Endothelial cell of umbilical vein (primary cell): ENCODE results near the gene TRIM14. TPM values are rescaled to one million over a fixed set of nuclear protein-coding genes. Genes with fewer than 3 reads are reported as not detected.

ENCODE experiments used
- BruUV-seq: library from RNA; stranded (reverse); fragments of 400-500 nt; replicated peaks from 2 replicates; lab custom pipeline; 2021; lab: Mats Ljungman, UMichigan
- CTCF ChIA-PET: fragments of 300-600, 350-600 bp; sonication (Branson Sonifier 250); formaldehyde crosslinking; loops from one replicate; lab custom pipeline; 2021; ENCODE audit warnings: antibody characterized with exemption, inconsistent platforms; lab: Charles Lee
- POLR2A ChIA-PET: fragments of 300-600, 350-600 bp; sonication (Branson Sonifier 250); formaldehyde crosslinking; loops from one replicate; lab custom pipeline; 2021; ENCODE audit warnings: antibody characterized with exemption, inconsistent platforms; lab: Charles Lee
- DNase-seq: peaks from one replicate; pipeline ENCODE4 v3.0.0-alpha.2; 2011; ENCODE audit warnings: low read depth, low spot score
- FAIRE-seq: peaks from 2 replicates; lab custom pipeline; 2011; peaks lifted over from hg19 to GRCh38; lab: Jason Lieb, UNC
- H2AFZ ChIP-seq: 2 replicates; pipeline ENCODE4 v1.6.0; 2012; ENCODE audit warnings: low read depth, low read length, control low read depth, inconsistent platforms
- H3K27ac ChIP-seq: 2 replicates; pipeline ENCODE4 v1.5.1; 2011; ENCODE audit warnings: low read depth, mild to moderate bottlenecking, control low read depth, low read length, moderate library complexity; ENCODE audit not compliant: insufficient read depth
- H3K27me3 ChIP-seq, 2 experiments: 2 replicates each; pipeline versions ENCODE4 v1.6.0 to v1.6.1; 2011; ENCODE audit warnings: low read length in 2 of 2, mixed read lengths in 1 of 2; ENCODE audit not compliant: control insufficient read depth in 2 of 2, insufficient read depth in 2 of 2
- H3K36me3 ChIP-seq, 2 experiments: 2 replicates in 1 of 2; 3 replicates in 1 of 2; pipeline ENCODE4 v1.5.1; 2011; ENCODE audit warnings: low read length in 2 of 2, mild to moderate bottlenecking in 1 of 2, moderate library complexity in 1 of 2; ENCODE audit not compliant: control insufficient read depth in 2 of 2, insufficient read depth in 2 of 2; ENCODE audit errors: extremely low read depth in 1 of 2
- H3K4me1 ChIP-seq: 3 replicates; pipeline ENCODE4 v1.5.1; 2011; ENCODE audit warnings: mild to moderate bottlenecking, low read length; ENCODE audit not compliant: control insufficient read depth, insufficient read depth; ENCODE audit errors: extremely low read depth
- H3K4me2 ChIP-seq: 2 replicates; pipeline ENCODE4 v1.6.1; 2011; ENCODE audit warnings: low read length, control low read depth, mixed read lengths; ENCODE audit not compliant: insufficient read depth
- H3K4me3 ChIP-seq, 3 experiments: fragments of 200-600 bp in 1 of 3; sonication (generic), shearing (Covaris generic) in 1 of 3; replicated peaks in 1 of 3; 2 replicates each; pipeline ENCODE4 v1.5.1; 2011 to 2016; ENCODE audit warnings: control low read depth in 3 of 3, low read length in 3 of 3, mild to moderate bottlenecking in 2 of 3, inconsistent platforms in 1 of 3, low read depth in 1 of 3, moderate library complexity in 1 of 3; ENCODE audit not compliant: insufficient read depth in 1 of 3
- H3K79me2 ChIP-seq: 2 replicates; pipeline ENCODE4 v1.6.0; 2012; ENCODE audit warnings: low read length, inconsistent platforms; ENCODE audit not compliant: control insufficient read depth, insufficient read depth
- H3K9ac ChIP-seq: replicated peaks from 2 replicates; pipeline ENCODE3; 2011; ENCODE audit warnings: low read length, control low read depth; ENCODE audit not compliant: insufficient read depth; ENCODE audit errors: extremely low read depth
- H3K9me1 ChIP-seq: replicated peaks from 3 replicates; pipeline ENCODE4 v1.6.0; 2011; ENCODE audit warnings: mild to moderate bottlenecking, low read length; ENCODE audit not compliant: control insufficient read depth, insufficient read depth; ENCODE audit errors: extremely low read depth
- H3K9me3 ChIP-seq: replicated peaks from 2 replicates; pipeline ENCODE4 v1.5.1; 2012; ENCODE audit warnings: low read length, inconsistent platforms; ENCODE audit not compliant: control insufficient read depth, insufficient read depth
- H4K20me1 ChIP-seq: replicated peaks from 2 replicates; pipeline ENCODE3; 2011; ENCODE audit warnings: mild to moderate bottlenecking, low read length; ENCODE audit not compliant: control insufficient read depth, insufficient read depth; ENCODE audit errors: extremely low read depth
- CTCF ChIP-seq, 2 donors: IDR thresholded peaks; 1 replicate in 1 of 2; 2 replicates in 1 of 2; pipeline ENCODE4 v1.5.1; 2011; ENCODE audit warnings: low read length in 2 of 2, mild to moderate bottlenecking in 2 of 2, moderate library complexity in 2 of 2, control low read depth in 1 of 2, inconsistent platforms in 1 of 2, low read depth in 1 of 2; ENCODE audit not compliant: insufficient read depth in 1 of 2; ENCODE audit errors: extremely low read depth in 1 of 2
- FOS ChIP-seq: IDR thresholded peaks from 2 replicates; pipeline ENCODE4 v1.6.1; 2011; ENCODE audit warnings: mild to moderate bottlenecking, low read length, moderate library complexity, borderline replicate concordance; ENCODE audit not compliant: insufficient read depth
- GATA2 ChIP-seq: IDR thresholded peaks from 2 replicates; pipeline ENCODE4 v1.7.0; 2011; ENCODE audit warnings: low read depth, mild to moderate bottlenecking, moderate library complexity, mixed read lengths, low read length; ENCODE audit not compliant: insufficient read length, insufficient read depth
- JUN ChIP-seq: IDR thresholded peaks from 2 replicates; pipeline ENCODE4 v1.6.1; 2011; ENCODE audit warnings: borderline replicate concordance, low read depth; ENCODE audit not compliant: insufficient read length, insufficient read depth
- MYC ChIP-seq: IDR thresholded peaks from one replicate; pipeline ENCODE4 v1.6.1; 2011; ENCODE audit warnings: mild to moderate bottlenecking, low read depth, low read length
- POLR2A ChIP-seq: IDR thresholded peaks from 2 replicates; pipeline ENCODE4 v1.6.1; 2012; ENCODE audit warnings: low read depth, mild to moderate bottlenecking, control low read depth, low read length
- POLR2AphosphoS5 ChIP-seq: IDR thresholded peaks from 2 replicates; pipeline ENCODE4 v1.6.1; 2012; ENCODE audit warnings: low read depth, mild to moderate bottlenecking, control low read depth, low read length, moderate library complexity; ENCODE audit not compliant: insufficient read depth
- dilution Hi-C: fragments of 300-500 bp; cut with MboI; formaldehyde crosslinking; loops from one replicate; pipeline ENCODE4 v1.15.0; 2019; ENCODE audit warnings: low sequenced_read_pairs; ENCODE audit not compliant: extremely low pct_ligation_motif_present
- intact Hi-C: fragments of 100-400 bp; cut with micrococcal nuclease; formaldehyde crosslinking; loops from one replicate; pipeline ENCODE4 v1.10.0; 2022
- polyA plus RNA-seq, 4 experiments: library from polyadenylated mRNA; depleted of rRNA in 3 of 4; stranded (reverse) in 3 of 4; unstranded in 1 of 4; fragments of >200 nt; gene quantifications; 2 replicates each; pipeline versions ENCODE4 v1.2.1 to v1.2.3, GENCODE V29; 2011 to 2012; ENCODE audit warnings: missing spikeins in 1 of 4
- total RNA-seq: library from RNA; stranded (reverse); gene quantifications from 2 replicates; pipeline ENCODE4 v1.2.3, GENCODE V29; 2021
- TF ChIP-seq, protein P1 (sequence below): IDR thresholded peaks from 2 replicates; pipeline ENCODE4 v1.6.1; 2011; ENCODE audit not compliant: insufficient read depth, insufficient read length

The TRIM14 gene
- total and polyA plus RNA-seq, 2 donors (not counting 3 experiments of a cell fraction or from before 2014, with no cell fraction given): 4.8 to 10.7 TPM

DNA sequence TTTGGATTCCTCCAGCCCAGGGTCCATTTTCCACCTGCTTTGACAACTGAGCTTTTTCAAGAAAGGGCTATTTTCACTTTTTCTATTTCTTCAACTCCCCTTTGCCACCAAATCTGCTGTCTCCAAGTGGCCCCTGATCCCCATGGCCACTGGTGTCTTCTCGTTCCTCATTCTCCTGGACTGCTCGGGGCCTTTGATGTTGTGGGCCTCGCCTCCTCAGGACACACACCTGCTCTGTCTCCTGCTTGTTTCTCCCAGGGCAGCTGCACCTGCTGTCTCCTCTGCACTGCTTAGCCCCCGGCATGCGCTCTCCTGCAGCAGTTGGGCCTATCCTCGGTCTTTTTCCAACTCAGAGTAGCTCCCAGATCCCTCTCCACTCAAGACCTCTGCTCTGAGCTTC, 78.8 kb downstream of the TRIM14 start:
- ChIA-PET POLR2A (no interaction called here), CTCF (no interaction called here)
- no peak overlapping the region for H3K9ac ChIP-seq
- H3K79me2 ChIP-seq: no peaks in the 10 kb centered on the region
- no peak overlapping the region for H3K4me2 ChIP-seq
- dilution Hi-C loops: no loop called here
- no peaks in the 10 kb centered on the region for H4K20me1 ChIP-seq
- H3K4me3 ChIP-seq: no peak overlapping the region
- H2AFZ ChIP-seq: no peak overlapping the region
- FAIRE-seq (no peak), DNase-seq (no peak)
- H3K9me1 ChIP-seq: no peaks in the 10 kb centered on the region
- H3K27ac ChIP-seq: no peak overlapping the region
- peaks cover 0 to 2% of the 10 kb centered on the region in 2 experiments for H3K27me3 ChIP-seq
- BruUV-seq: no TSS peak
- no peaks in the 10 kb centered on the region for H3K36me3 ChIP-seq
- peaks cover 10% of the 10 kb centered on the region for H3K4me1 ChIP-seq
- no peaks in the 10 kb centered on the region for H3K9me3 ChIP-seq
- TF ChIP-seq POLR2A: no peak
- no peak for TF ChIP-seq GATA2
- no peak for TF ChIP-seq FOS
- no peak for TF ChIP-seq POLR2AphosphoS5
- TF ChIP-seq MYC: no peak
- TF ChIP-seq JUN: no peak
- no peak for TF ChIP-seq CTCF (IDR thresholded peaks at IDR 0.05; ENCODE audit: extremely low read depth in 1 of 2, insufficient read depth in 1 of 2, low read depth in 1 of 2, low read length in 2 of 2)
- TF ChIP-seq, protein P1, sequence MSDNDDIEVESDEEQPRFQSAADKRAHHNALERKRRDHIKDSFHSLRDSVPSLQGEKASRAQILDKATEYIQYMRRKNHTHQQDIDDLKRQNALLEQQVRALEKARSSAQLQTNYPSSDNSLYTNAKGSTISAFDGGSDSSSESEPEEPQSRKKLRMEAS: no peak
- intact Hi-C loops: no loop called here
